Vagina (tissue), 2 donors: Measurements from ENCODE around the gene RC3H2.

Experiments
- POLR2A ChIP-seq, 2 donors: fragments of 450-650 bp; IDR thresholded peaks; one replicate each; pipeline ENCODE4 v1.6.1; 2017; ENCODE audit warnings: antibody characterized with exemption in 2 of 2, mild to moderate bottlenecking in 2 of 2, moderate library complexity in 2 of 2
- POLR2AphosphoS5 ChIP-seq, 2 donors: sonication (generic); formaldehyde crosslinking; IDR thresholded peaks; one replicate each; pipeline ENCODE4 v1.9.0; 2017; ENCODE audit warnings: antibody characterized with exemption in 2 of 2, mild to moderate bottlenecking in 2 of 2, low read depth in 1 of 2; ENCODE audit not compliant: insufficient read depth in 1 of 2
- TF ChIP-seq, protein P1 (sequence below), 3 experiments: fragments of 450-650 bp in 2 of 3; fragments of 200-600 bp in 1 of 3; sonication (generic) in 1 of 3; IDR thresholded peaks; one replicate each; pipeline ENCODE4 v1.5.1; 2017 to 2019; ENCODE audit warnings: antibody characterized with exemption in 3 of 3, mild to moderate bottlenecking in 2 of 3, moderate library complexity in 2 of 3

DNA sequence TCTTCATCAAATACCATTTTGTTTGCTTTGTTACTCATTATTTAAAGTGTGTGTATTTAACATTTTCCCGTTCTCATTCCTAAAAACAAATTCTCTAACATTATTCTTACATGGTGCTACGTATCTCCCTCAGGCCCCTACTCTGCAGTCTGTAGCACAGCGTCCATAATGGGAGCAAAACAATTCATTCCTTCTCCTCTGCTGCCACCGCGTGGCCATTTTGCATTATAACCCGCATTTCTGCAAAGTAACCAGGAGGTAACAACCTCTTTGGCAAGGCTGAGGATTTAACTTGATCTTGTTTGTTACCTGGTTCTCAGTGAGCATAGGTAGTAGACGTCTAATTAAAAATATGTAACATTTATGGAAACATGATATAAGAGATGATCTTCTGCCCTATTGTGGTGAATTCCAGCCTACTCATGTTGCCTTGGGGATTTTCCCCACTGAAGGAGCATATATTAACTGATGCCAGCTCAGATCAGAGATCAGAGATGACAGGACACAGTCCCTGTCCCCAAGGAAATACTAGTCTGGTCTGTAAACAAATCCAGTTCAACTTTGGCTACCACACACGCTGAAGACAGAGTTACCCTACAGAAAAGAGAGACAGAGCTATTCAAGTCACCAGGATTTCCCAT is 94.7 kb downstream of the RC3H2 start:
- TF ChIP-seq POLR2AphosphoS5 (IDR thresholded peaks at IDR 0.05; ENCODE audit: insufficient read depth in 1 of 2, low read depth in 1 of 2), result no peak
- TF ChIP-seq, protein P1, sequence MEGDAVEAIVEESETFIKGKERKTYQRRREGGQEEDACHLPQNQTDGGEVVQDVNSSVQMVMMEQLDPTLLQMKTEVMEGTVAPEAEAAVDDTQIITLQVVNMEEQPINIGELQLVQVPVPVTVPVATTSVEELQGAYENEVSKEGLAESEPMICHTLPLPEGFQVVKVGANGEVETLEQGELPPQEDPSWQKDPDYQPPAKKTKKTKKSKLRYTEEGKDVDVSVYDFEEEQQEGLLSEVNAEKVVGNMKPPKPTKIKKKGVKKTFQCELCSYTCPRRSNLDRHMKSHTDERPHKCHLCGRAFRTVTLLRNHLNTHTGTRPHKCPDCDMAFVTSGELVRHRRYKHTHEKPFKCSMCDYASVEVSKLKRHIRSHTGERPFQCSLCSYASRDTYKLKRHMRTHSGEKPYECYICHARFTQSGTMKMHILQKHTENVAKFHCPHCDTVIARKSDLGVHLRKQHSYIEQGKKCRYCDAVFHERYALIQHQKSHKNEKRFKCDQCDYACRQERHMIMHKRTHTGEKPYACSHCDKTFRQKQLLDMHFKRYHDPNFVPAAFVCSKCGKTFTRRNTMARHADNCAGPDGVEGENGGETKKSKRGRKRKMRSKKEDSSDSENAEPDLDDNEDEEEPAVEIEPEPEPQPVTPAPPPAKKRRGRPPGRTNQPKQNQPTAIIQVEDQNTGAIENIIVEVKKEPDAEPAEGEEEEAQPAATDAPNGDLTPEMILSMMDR (IDR thresholded peaks at IDR 0.05), result peak; percentile 77 to 87 (median 80)
- TF ChIP-seq POLR2A (IDR thresholded peaks at IDR 0.05), result no peak
